H1 (cell line): Measurements from ENCODE around the gene OXCT2. TPM values are rescaled to one million over a fixed set of nuclear protein-coding genes. Genes with fewer than 3 reads are reported as not detected.

ENCODE experiments used
- CTCF ChIA-PET: fragments of 300-600 bp; sonication (Branson Sonifier 250); formaldehyde crosslinking; loops from one replicate; lab custom pipeline; 2021; ENCODE audit not compliant: partially characterized antibody; lab: Charles Lee
- POLR2A ChIA-PET: fragments of 300-600 bp; sonication (Branson Sonifier 250); formaldehyde crosslinking; loops from one replicate; lab custom pipeline; 2021; ENCODE audit warnings: inconsistent platforms; ENCODE audit not compliant: partially characterized antibody; lab: Charles Lee
- DNase-seq, 2 experiments: peaks; one replicate each; pipeline versions ENCODE4 v3.0.0 to v3.0.0-alpha.2; 2010 to 2022; ENCODE audit warnings: low spot score in 2 of 2, low read depth in 1 of 2, mixed read lengths in 1 of 2
- FAIRE-seq: peaks from 2 replicates; lab custom pipeline; 2011; peaks lifted over from hg19 to GRCh38; lab: Jason Lieb, UNC
- H2AFZ ChIP-seq: 2 replicates; pipeline ENCODE4 v1.8.1; 2012; ENCODE audit warnings: low read length, inconsistent platforms
- H2AK5ac ChIP-seq: 2 replicates; pipeline ENCODE4 v1.6.1; 2013; ENCODE audit warnings: low read depth, low read length
- H2BK120ac ChIP-seq: replicated peaks from 2 replicates; pipeline ENCODE3; 2013; ENCODE audit warnings: low read depth, low read length, inconsistent platforms
- H2BK12ac ChIP-seq: 2 replicates; pipeline ENCODE4 v1.6.1; 2013; ENCODE audit warnings: low read depth, low read length
- H2BK15ac ChIP-seq: 2 replicates; pipeline ENCODE4 v1.6.1; 2013; ENCODE audit warnings: low read length
- H2BK20ac ChIP-seq: 2 replicates; pipeline ENCODE4 v1.6.1; 2013; ENCODE audit warnings: low read length
- H2BK5ac ChIP-seq: 2 replicates; pipeline ENCODE4 v1.6.1; 2013; ENCODE audit warnings: low read depth, low read length
- H3K14ac ChIP-seq: 2 replicates; pipeline ENCODE4 v1.6.1; 2013; ENCODE audit warnings: inconsistent platforms; ENCODE audit not compliant: insufficient read length
- H3K18ac ChIP-seq: 2 replicates; pipeline ENCODE4 v1.6.1; 2013; ENCODE audit warnings: low read length; ENCODE audit errors: extremely low read depth
- H3K23ac ChIP-seq: 2 replicates; pipeline ENCODE4 v1.6.1; 2013; ENCODE audit warnings: inconsistent platforms; ENCODE audit not compliant: insufficient read length
- H3K23me2 ChIP-seq: 2 replicates; pipeline ENCODE4 v1.6.1; 2013; ENCODE audit warnings: low read depth, low read length
- H3K27ac ChIP-seq: 2 replicates; pipeline ENCODE4 v1.6.1; 2011; ENCODE audit warnings: low read depth, low read length, inconsistent platforms
- H3K27me3 ChIP-seq, 4 experiments: replicated peaks in 1 of 4; 1 replicate in 1 of 4; 2 replicates in 3 of 4; pipeline versions ENCODE4 v1.6.1 to v1.8.1; 2011 to 2013; ENCODE audit warnings: low read length in 3 of 4, mild to moderate bottlenecking in 3 of 4, inconsistent platforms in 2 of 4, mixed read lengths in 2 of 4, moderate library complexity in 1 of 4; ENCODE audit not compliant: control insufficient read depth in 3 of 4, insufficient read depth in 3 of 4; ENCODE audit errors: extremely low read depth in 1 of 4
- H3K36me3 ChIP-seq, 4 experiments: 2 replicates each; pipeline versions ENCODE4 v1.6.1 to v1.8.1; 2011 to 2013; ENCODE audit warnings: mild to moderate bottlenecking in 4 of 4, low read length in 3 of 4, moderate library complexity in 2 of 4, control low read depth in 1 of 4, inconsistent platforms in 1 of 4; ENCODE audit not compliant: insufficient read depth in 4 of 4, control insufficient read depth in 2 of 4
- H3K4ac ChIP-seq: replicated peaks from 2 replicates; pipeline ENCODE3; 2013; ENCODE audit warnings: low read length, low read depth, mixed read lengths, inconsistent platforms; ENCODE audit not compliant: insufficient read length
- H3K4me1 ChIP-seq, 4 experiments: replicated peaks in 1 of 4; 1 replicate in 1 of 4; 2 replicates in 3 of 4; pipeline versions ENCODE4 v1.6.1 to v1.8.1; 2011 to 2013; ENCODE audit warnings: low read length in 3 of 4, inconsistent platforms in 2 of 4, mixed read lengths in 1 of 4; ENCODE audit not compliant: insufficient read depth in 4 of 4, control insufficient read depth in 3 of 4
- H3K4me2 ChIP-seq, 2 experiments: 2 replicates each; pipeline versions ENCODE4 v1.6.1 to v1.8.1; 2011 to 2013; ENCODE audit warnings: low read depth in 2 of 2, low read length in 2 of 2, control low read depth in 1 of 2, inconsistent platforms in 1 of 2, mild to moderate bottlenecking in 1 of 2; ENCODE audit not compliant: insufficient read depth in 1 of 2
- H3K4me3 ChIP-seq, 4 experiments: fragments of 200-600, 300-600 bp in 1 of 4; sonication (generic), shearing (Covaris generic), sonication (Bioruptor Twin) in 1 of 4; 2 replicates each; pipeline versions ENCODE4 v1.5.1 to v1.8.1; 2011 to 2016; ENCODE audit warnings: low read length in 4 of 4, low read depth in 3 of 4, control low read depth in 2 of 4, inconsistent platforms in 2 of 4, mild to moderate bottlenecking in 2 of 4, mixed read lengths in 1 of 4, moderate library complexity in 1 of 4; ENCODE audit not compliant: insufficient read depth in 2 of 4; ENCODE audit errors: extremely low read depth in 1 of 4
- H3K56ac ChIP-seq: replicated peaks from 2 replicates; pipeline ENCODE3; 2013; ENCODE audit warnings: low read depth, mild to moderate bottlenecking, mixed read lengths, low read length, inconsistent platforms; ENCODE audit not compliant: insufficient read length
- H3K79me1 ChIP-seq: 2 replicates; pipeline ENCODE4 v1.6.1; 2013; ENCODE audit warnings: low read depth, low read length, control low read depth
- H3K79me2 ChIP-seq, 2 experiments: 2 replicates each; pipeline versions ENCODE4 v1.6.1 to v1.8.1; 2012 to 2013; ENCODE audit warnings: low read length in 2 of 2, mild to moderate bottlenecking in 2 of 2, inconsistent platforms in 1 of 2; ENCODE audit not compliant: insufficient read depth in 2 of 2, control insufficient read depth in 1 of 2
- H3K9ac ChIP-seq, 4 experiments: replicated peaks in 1 of 4; 1 replicate in 1 of 4; 2 replicates in 3 of 4; pipeline versions ENCODE4 v1.6.1 to v1.8.1; 2011 to 2013; ENCODE audit warnings: low read depth in 3 of 4, low read length in 3 of 4, control low read depth in 2 of 4, mild to moderate bottlenecking in 2 of 4, moderate library complexity in 2 of 4, inconsistent platforms in 1 of 4; ENCODE audit errors: extremely low read depth in 1 of 4
- H3K9me3 ChIP-seq, 2 experiments: 2 replicates each; pipeline versions ENCODE4 v1.6.1 to v1.8.1; 2012 to 2013; ENCODE audit warnings: mild to moderate bottlenecking in 2 of 2, moderate library complexity in 2 of 2, control low read depth in 1 of 2, inconsistent platforms in 1 of 2, low read depth in 1 of 2, low read length in 1 of 2, mixed read lengths in 1 of 2; ENCODE audit not compliant: insufficient read depth in 2 of 2
- H4K20me1 ChIP-seq, 2 experiments: replicated peaks in 1 of 2; 2 replicates each; pipeline versions ENCODE3 to v1.8.1; 2011 to 2013; ENCODE audit warnings: inconsistent platforms in 2 of 2, low read length in 2 of 2, mild to moderate bottlenecking in 1 of 2; ENCODE audit not compliant: insufficient read depth in 2 of 2, control insufficient read depth in 1 of 2
- H4K5ac ChIP-seq: 2 replicates; pipeline ENCODE4 v1.6.1; 2013; ENCODE audit warnings: low read length, low read depth, mixed read lengths, inconsistent platforms; ENCODE audit not compliant: insufficient read length
- H4K8ac ChIP-seq: 2 replicates; pipeline ENCODE4 v1.8.0; 2013; ENCODE audit warnings: mild to moderate bottlenecking, moderate library complexity, low read length, inconsistent platforms; ENCODE audit not compliant: insufficient read depth; ENCODE audit errors: extremely low read depth
- H4K91ac ChIP-seq: replicated peaks from 2 replicates; pipeline ENCODE3; 2013; ENCODE audit warnings: low read length, mixed read lengths, inconsistent platforms; ENCODE audit not compliant: insufficient read length
- CBX5 ChIP-seq: fragments of 300-800, 300-1000 bp; sonication (generic); IDR thresholded peaks from 2 replicates; pipeline ENCODE4 v1.7.1; 2016; ENCODE audit warnings: antibody characterized with exemption, low read length, low read depth
- HDAC6 ChIP-seq: IDR thresholded peaks from one replicate; pipeline ENCODE4 v1.7.1; 2012; ENCODE audit warnings: low read depth, mild to moderate bottlenecking, inconsistent platforms, low read length, moderate library complexity
- RNF2 ChIP-seq: fragments of 200-900, 300-1000 bp; sonication (generic); IDR thresholded peaks from 2 replicates; pipeline ENCODE4 v1.7.1; 2016; ENCODE audit warnings: borderline replicate concordance, low read depth, mild to moderate bottlenecking, antibody characterized with exemption, low read length; ENCODE audit not compliant: poor library complexity, severe bottlenecking; ENCODE audit errors: missing control alignments
- SIN3A ChIP-seq, 2 experiments: IDR thresholded peaks in 1 of 2; conservative IDR thresholded peaks in 1 of 2; 2 replicates each; pipeline ENCODE4 v1.6.1; 2011 to 2012; ENCODE audit warnings: low read length in 2 of 2, improper control_type of control experiment in 1 of 2, low read depth in 1 of 2, mild to moderate bottlenecking in 1 of 2
- SP2 ChIP-seq: IDR thresholded peaks from 2 replicates; pipeline ENCODE4 v1.6.1; 2012; ENCODE audit warnings: mild to moderate bottlenecking, low read length, inconsistent platforms
- YY1 ChIP-seq: IDR thresholded peaks from 2 replicates; pipeline ENCODE4 v1.6.1; 2011; ENCODE audit warnings: low read depth, mild to moderate bottlenecking, low read length
- WGBS, 2 experiments: shearing (Covaris generic) in 1 of 2; methylation state at CpG; one replicate each; pipeline versions ENCODE4 v1.1.6 to v1.1.7; 2013 to 2015; ENCODE audit warnings: low lambda C conversion rate in 2 of 2, mixed read lengths in 2 of 2, inconsistent platforms in 1 of 2, low coverage in 1 of 2, missing lambda C conversion rate in 1 of 2; ENCODE audit not compliant: insufficient replicate concordance in 2 of 2, insufficient coverage in 1 of 2, insufficient read length in 1 of 2; ENCODE audit errors: extremely low coverage in 1 of 2, missing lambda C conversion rate in 1 of 2; 5-methylcytosine and 5-hydroxymethylcytosine counted together
- polyA plus RNA-seq, 7 experiments: library from polyadenylated mRNA; depleted of rRNA in 3 of 7; stranded (reverse) in 5 of 7; unstranded in 2 of 7; fragments of >200 nt in 5 of 7; fragments of 200-250 nt in 2 of 7; gene quantifications; 1 replicate in 5 of 7; 2 replicates in 1 of 7; 4 replicates in 1 of 7; pipeline versions ENCODE4 v1.2.1 to v1.2.3, GENCODE V29; 2011 to 2013; ENCODE audit warnings: missing spikeins in 2 of 7, mixed read lengths in 2 of 7
- total RNA-seq: library from RNA; stranded (reverse); fragmentation: NEBNext Ultra II Directional; extraction: Animal tissue kit (Norgen Biotek cat#: 25700); gene quantifications from 2 replicates; pipeline ENCODE4 v1.2.1, GENCODE V29; 2021

OXCT2 gene
- total and polyA plus RNA-seq, 2 of the 8 experiments (the other 6 are each of a cell fraction or from before 2014, with no cell fraction given): 2.6 to 2.9 TPM

- Histone ChIP-seq H3K4ac (no peak overlapping the region), H4K20me1 (no peaks in the 10 kb centered on the region), H3K4me2 (no peak overlapping the region), H3K18ac (no peak overlapping the region), H2BK120ac (no peak overlapping the region), H2AFZ (no peak overlapping the region), H2BK12ac (no peak overlapping the region), H3K27me3 (peaks cover 0 to 13% (median 5%) of the 10 kb centered on the region in 4 experiments; a peak in 5 of 7 replicates), H2BK20ac (no peak overlapping the region), H3K4me1 (no peaks in the 10 kb centered on the region), H3K79me1 (no peaks in the 10 kb centered on the region), H4K8ac (no peak overlapping the region), H3K36me3 (no peaks in the 10 kb centered on the region), H3K27ac (no peak overlapping the region), H2AK5ac (no peak overlapping the region), H3K9ac (no peak overlapping the region), H3K79me2 (no peaks in the 10 kb centered on the region), H4K91ac (no peak overlapping the region), H3K9me3 (no peaks in the 10 kb centered on the region), H3K23me2 (no peaks in the 10 kb centered on the region), H2BK5ac (no peak overlapping the region), H2BK15ac (no peak overlapping the region), H3K23ac (no peak overlapping the region), H3K4me3 (no peak overlapping the region), H3K56ac (no peak overlapping the region), H4K5ac (no peak overlapping the region), H3K14ac (no peak overlapping the region)
- TF ChIP-seq RNF2 (no peak), HDAC6 (no peak), SIN3A (conservative IDR thresholded peaks at IDR 0.05 in 1 of 2, IDR thresholded peaks at IDR 0.05 in 1 of 2; ENCODE audit: low read depth in 1 of 2, low read length in 2 of 2) (no peak), SP2 (no peak), CBX5 (no peak), YY1 (no peak)
- ChIA-PET POLR2A (no interaction called here), CTCF (no interaction called here)
- DNase-seq (no peak), FAIRE-seq (no peak)
- 83% methylated on average over 12 of the region's 12 CpGs; no CpG with 5 or more reads in 1 of the 2 experiments for whole genome bisulfite sequencing, 2 experiments
Observed at GRCh38 chr1:39776400-39776713, 5.2 kb upstream of the OXCT2 start.
